ENCODE measurements around the gene RNPEPL1. TPM values are rescaled to one million over a fixed set of nuclear protein-coding genes. Genes with fewer than 3 reads are reported as not detected.

The RNPEPL1 gene
- total and polyA plus RNA-seq, 8 donors, result 20.9 to 99.2 (median 27.8) TPM

DNA sequence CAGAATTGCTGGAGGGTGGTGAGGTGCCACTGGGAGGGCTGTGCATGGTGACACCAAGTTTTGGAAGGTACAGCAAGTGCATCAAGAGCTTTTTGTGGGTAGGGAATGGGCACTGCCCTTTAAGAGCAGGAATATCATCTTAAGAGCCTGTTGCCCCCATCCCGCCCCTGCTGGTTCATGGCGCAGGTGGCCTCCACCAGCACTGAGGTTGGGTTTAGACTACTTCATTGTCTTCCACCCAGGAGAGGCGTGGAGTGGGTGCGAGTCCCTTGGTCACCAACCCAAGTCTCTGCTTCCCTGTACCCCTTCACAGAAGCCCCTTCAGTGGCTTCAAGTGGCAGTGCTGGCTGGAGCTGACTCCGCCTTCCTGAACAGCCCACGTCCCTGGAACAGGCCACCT lies 7.8 kb downstream of the RNPEPL1 start:
- intact Hi-C loops (cut with DNase I), result no loop called here
- ATAC-seq, result no peak
- DNase-seq, result no peak
- Histone ChIP-seq H3K27ac (no peak overlapping the region), H3K27me3 (no peaks in the 10 kb centered on the region), H3K4me1 (peaks cover 20 to 51% of the 10 kb centered on the region in 2 donors), H3K9me3 (no peaks in the 10 kb centered on the region), H3K36me3 (peaks cover 0 to 70% of the 10 kb centered on the region in 2 donors), H3K4me3 (no peak overlapping the region)
- TF ChIP-seq, protein P1, sequence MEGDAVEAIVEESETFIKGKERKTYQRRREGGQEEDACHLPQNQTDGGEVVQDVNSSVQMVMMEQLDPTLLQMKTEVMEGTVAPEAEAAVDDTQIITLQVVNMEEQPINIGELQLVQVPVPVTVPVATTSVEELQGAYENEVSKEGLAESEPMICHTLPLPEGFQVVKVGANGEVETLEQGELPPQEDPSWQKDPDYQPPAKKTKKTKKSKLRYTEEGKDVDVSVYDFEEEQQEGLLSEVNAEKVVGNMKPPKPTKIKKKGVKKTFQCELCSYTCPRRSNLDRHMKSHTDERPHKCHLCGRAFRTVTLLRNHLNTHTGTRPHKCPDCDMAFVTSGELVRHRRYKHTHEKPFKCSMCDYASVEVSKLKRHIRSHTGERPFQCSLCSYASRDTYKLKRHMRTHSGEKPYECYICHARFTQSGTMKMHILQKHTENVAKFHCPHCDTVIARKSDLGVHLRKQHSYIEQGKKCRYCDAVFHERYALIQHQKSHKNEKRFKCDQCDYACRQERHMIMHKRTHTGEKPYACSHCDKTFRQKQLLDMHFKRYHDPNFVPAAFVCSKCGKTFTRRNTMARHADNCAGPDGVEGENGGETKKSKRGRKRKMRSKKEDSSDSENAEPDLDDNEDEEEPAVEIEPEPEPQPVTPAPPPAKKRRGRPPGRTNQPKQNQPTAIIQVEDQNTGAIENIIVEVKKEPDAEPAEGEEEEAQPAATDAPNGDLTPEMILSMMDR (IDR thresholded peaks at IDR 0.05), result no peak

DNA sequence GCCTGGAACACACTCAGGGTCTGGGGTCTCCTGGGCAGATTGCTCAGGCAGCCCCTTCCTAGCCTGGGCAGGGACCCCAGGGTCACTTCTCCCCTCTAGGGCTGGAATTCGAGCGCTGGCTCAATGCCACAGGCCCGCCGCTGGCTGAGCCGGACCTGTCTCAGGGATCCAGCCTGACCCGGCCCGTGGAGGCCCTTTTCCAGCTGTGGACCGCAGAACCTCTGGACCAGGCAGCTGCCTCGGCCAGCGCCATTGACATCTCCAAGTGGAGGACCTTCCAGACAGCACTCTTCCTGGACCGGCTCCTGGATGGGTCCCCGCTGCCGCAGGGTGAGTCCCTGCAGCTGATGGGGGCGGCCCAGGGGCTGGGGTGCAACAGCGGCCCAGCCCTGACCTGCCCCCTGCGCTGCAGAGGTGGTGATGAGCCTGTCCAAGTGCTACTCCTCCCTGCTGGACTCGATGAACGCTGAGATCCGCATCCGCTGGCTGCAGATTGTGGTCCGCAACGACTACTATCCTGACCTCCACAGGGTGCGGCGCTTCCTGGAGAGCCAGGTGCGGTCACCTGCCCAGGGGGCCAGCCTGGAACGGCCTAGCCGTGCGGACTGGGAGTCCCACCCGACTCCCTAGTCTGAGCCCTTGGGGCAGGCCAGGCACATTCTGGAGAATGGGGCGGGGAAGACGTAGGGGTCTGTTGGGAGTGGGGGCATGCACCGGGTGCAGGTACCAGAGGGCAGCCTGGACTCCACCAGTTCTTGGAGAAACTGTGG lies 8.3 kb downstream of the RNPEPL1 start:
- Histone ChIP-seq H3K27me3 (no peaks in the 10 kb centered on the region), H3K4me1 (peaks cover 20 to 45% of the 10 kb centered on the region in 2 donors), H3K36me3 (peaks cover 0 to 69% of the 10 kb centered on the region in 2 donors), H3K9me3 (no peaks in the 10 kb centered on the region), H3K27ac (no peak overlapping the region), H3K4me3 (no peak overlapping the region)
- no peak for ATAC-seq
- TF ChIP-seq, protein P1 (IDR thresholded peaks at IDR 0.05), result no peak
- DNase-seq, result no peak
- intact Hi-C loops (cut with DNase I), result no loop called here

DNA sequence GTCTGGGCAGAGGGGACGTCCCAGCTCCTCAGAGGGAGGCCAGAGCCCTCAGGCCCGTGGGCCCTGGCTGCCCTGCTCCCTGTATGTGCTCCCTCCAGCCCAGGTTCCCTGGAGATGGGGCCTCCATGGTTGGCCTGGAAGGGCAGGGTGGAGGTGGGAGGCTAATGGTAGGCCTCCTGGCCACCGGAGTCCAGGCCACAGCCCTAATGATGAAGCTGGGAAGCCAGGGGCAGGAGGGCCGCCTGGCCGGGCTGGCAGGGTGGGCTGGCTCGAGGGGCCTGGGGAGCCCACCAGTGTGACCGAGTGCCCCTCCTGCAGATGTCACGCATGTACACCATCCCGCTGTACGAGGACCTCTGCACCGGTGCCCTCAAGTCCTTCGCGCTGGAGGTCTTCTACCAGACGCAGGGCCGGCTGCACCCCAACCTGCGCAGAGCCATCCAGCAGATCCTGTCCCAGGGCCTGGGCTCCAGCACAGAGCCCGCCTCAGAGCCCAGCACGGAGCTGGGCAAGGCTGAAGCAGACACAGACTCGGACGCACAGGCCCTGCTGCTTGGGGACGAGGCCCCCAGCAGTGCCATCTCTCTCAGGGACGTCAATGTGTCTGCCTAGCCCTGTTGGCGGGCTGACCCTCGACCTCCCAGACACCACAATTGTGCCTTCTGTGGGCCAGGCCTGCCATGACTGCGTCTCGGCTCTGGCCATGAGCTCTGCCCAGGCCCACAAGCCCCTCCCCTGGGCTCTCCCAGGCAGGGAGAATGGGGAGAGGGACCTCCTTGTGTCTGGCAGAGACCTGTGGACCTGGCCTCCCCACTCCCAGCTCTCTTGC lies 9.2 kb downstream of the RNPEPL1 start:
- H3K36me3 ChIP-seq, result peaks cover 0 to 60% of the 10 kb centered on the region in 2 donors
- H3K4me3 ChIP-seq, result no peak overlapping the region
- intact Hi-C loops (cut with DNase I), result no loop called here
- no peak for ATAC-seq
- DNase-seq, result peak in 1 of 4 donors; percentile 66
- no peaks in the 10 kb centered on the region for H3K9me3 ChIP-seq
- H3K27ac ChIP-seq, result peak overlapping the region in 1 of 2 donors; percentile 85
- TF ChIP-seq, protein P1 (IDR thresholded peaks at IDR 0.05), result no peak
- no peaks in the 10 kb centered on the region for H3K27me3 ChIP-seq
- H3K4me1 ChIP-seq, result peaks cover 20 to 39% of the 10 kb centered on the region in 2 donors

DNA sequence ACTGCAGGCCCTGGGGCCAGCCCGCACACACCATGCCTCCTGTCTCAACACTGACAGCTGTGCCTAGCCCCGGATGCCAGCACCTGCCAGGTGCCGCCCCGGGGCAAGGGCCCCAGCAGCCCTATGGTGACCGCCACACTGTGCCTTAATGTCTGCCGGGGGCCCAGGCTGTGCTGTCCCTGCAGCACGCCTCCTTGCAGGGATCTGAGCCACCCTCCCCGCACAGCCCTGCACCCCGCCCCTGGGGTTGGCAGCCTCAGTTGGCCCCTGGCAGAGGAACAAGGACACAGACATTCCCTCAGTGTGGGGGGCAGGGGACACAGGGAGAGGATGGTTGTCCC lies 9.8 kb downstream of the RNPEPL1 start:
- ATAC-seq, result no peak
- Histone ChIP-seq H3K27me3 (no peaks in the 10 kb centered on the region), H3K4me3 (no peak overlapping the region), H3K36me3 (peaks cover 0 to 55% of the 10 kb centered on the region in 2 donors), H3K9me3 (no peaks in the 10 kb centered on the region), H3K27ac (peak overlapping the region in 1 of 2 donors; percentile 85), H3K4me1 (peaks cover 20 to 43% of the 10 kb centered on the region in 2 donors)
- TF ChIP-seq, protein P1 (IDR thresholded peaks at IDR 0.05), result no peak
- intact Hi-C loops (cut with DNase I), result no loop called here
- DNase-seq, result no peak

DNA sequence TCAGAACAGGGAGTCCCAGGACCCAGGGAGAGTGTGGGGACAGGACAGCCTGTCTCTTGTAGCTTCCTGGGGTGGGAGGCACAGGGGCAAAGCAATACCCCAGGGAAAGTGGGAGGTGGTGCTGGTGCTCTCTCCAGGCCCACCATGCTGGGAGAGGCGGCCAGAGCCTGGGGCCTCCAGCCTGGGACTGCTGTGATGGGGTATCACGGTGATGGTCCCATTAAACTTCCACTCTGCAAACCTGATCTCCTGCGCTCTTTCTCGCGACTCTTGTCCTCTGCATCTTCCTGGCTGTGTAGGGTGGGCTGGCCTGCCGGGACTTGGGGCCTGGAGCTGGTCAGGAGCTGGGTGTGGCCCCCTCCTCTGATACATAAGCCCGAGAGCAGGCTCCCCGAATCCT lies 10.2 kb downstream of the RNPEPL1 start:
- H3K27me3 ChIP-seq, result no peaks in the 10 kb centered on the region
- ATAC-seq (no peak), DNase-seq (no peak)
- TF ChIP-seq, protein P1 (IDR thresholded peaks at IDR 0.05), result no peak
- H3K4me1 ChIP-seq, result peaks cover 20 to 44% of the 10 kb centered on the region in 2 donors
- H3K4me3 ChIP-seq, result no peak overlapping the region
- no peaks in the 10 kb centered on the region for H3K9me3 ChIP-seq
- H3K36me3 ChIP-seq, result peaks cover 0 to 51% of the 10 kb centered on the region in 2 donors
- intact Hi-C loops (cut with DNase I), result no loop called here
- H3K27ac ChIP-seq, result peak overlapping the region in 1 of 2 donors; percentile 85
